ENCODE data around the gene KLK4. TPM values are rescaled to one million over a fixed set of nuclear protein-coding genes. Genes with fewer than 3 reads are reported as not detected.
"Not testable (repeated sequence)": the region's sequence is repeated elsewhere in the genome, so short reads cannot be mapped to it uniquely, and the experiment has no call there.

KLK4 gene
- total and polyA plus RNA-seq, 2 of the 13 experiments (the other 11 are each of a cell fraction or from before 2014, with no cell fraction given), result not detected

DNA sequence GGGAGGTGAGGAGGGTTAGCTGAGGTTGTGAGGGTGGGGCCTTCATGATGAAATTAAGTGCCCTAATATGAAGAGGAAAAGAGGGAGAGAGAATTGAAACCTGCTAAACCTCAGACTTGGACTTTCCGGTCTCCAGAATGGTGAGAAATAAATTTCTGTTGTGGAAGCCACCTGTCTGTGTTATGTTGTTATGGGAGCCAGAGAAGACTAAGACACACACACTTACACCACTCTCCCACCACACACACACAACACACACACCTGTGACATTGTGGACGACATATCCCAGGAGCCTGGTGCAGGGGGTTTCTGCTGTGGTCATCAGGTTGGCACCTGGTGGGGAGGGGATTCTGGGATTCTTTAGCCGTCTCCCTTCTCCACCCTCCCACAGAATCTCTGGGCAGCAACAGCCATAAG is 14.0 kb downstream of the KLK4 start (continued):
- TF ChIP-seq RORA (CRISPR knock-in tag; IDR thresholded peaks at IDR 0.05) (no peak), FOXA1 (IDR thresholded peaks at IDR 0.05) (no peak), FOXA1 (CRISPR knock-in tag; IDR thresholded peaks at IDR 0.05) (no peak), HNRNPL (IDR thresholded peaks at IDR 0.05; ENCODE audit: low read depth, low read length) (no peak), RXRA (CRISPR knock-in tag; IDR thresholded peaks at IDR 0.05) (no peak)

DNA sequence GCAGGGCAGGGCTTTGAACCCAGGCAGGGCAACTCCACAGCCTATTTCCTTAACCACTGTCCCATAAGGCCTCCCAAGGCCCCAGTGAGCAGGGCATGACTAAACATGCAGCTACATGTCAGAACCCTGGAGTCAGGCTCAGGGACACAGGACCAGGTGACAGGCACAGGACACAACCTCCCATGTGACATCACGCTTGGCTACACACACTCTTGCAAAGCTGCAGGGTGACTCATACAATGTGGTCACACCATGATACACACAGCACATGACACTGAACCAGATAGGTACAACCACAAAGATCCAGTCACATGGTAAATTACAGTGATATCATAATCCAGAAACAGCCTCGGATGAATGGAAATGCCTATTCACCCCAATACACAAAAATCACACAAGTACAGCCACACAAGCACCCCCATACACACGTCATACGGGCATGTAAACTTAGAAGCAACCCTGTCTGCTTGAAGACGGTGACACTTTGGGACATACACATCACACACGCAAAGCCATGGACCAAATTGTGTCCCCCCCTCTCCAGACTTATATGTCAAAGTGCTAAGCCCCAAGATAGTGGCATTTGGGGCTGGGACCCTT is 14.5 kb downstream of the KLK4 start:
- Histone ChIP-seq H2AFZ (ENCODE audit: low read length) (no peak overlapping the region), H3K4me3 (replicated peaks in 1 of 3; ENCODE audit: insufficient read depth in 1 of 3, low read depth in 2 of 3, low read length in 3 of 3) (no peak overlapping the region), H3K36me3 (replicated peaks in 1 of 2; ENCODE audit: control insufficient read depth in 1 of 2, insufficient read depth in 2 of 2, low read length in 2 of 2) (no peaks in the 10 kb centered on the region), H3K4me2 (ENCODE audit: low read depth, low read length) (no peak overlapping the region), H3K4me1 (ENCODE audit: insufficient read depth, low read length) (no peaks in the 10 kb centered on the region), H3K9me3 (ENCODE audit: low read length) (no peaks in the 10 kb centered on the region), H3K27me3 (ENCODE audit: control insufficient read depth in 1 of 2, insufficient read depth in 2 of 2, low read length in 2 of 2) (no peaks in the 10 kb centered on the region; a peak in 2 of 5 replicates), H4K20me1 (ENCODE audit: insufficient read depth, low read length) (no peaks in the 10 kb centered on the region), H3K27ac (ENCODE audit: extremely low read length, insufficient read depth, low read length) (no peak overlapping the region), H3K79me2 (ENCODE audit: insufficient read depth, low read length) (no peaks in the 10 kb centered on the region), H3K9ac (ENCODE audit: insufficient read depth, low read depth, low read length) (no peak overlapping the region)
- no peak for ATAC-seq
- ChIA-PET POLR2A (no interaction called here), CTCF (ENCODE audit: low intra/inter-chr PET ratio, low total read pairs) (no interaction called here)
- WGBS (ENCODE audit: low lambda C conversion rate), result 10% methylated on average over 5 of the region's 6 CpGs
- intact Hi-C loops (cut with micrococcal nuclease; ENCODE audit: unreplicated experiment), result no loop called here
- no TSS peak for BruUV-seq (replicated peaks)
- in situ Hi-C loops (cut with HindIII; ENCODE audit: extremely low pct_ligation_motif_present, low pct_unique_long_range_greater_than_20kb), result no loop called here
- FAIRE-seq, result no peak
- peak; percentile 70 for TF ChIP-seq FOSL2 (CRISPR knock-in tag; IDR thresholded peaks at IDR 0.05)
- peak; percentile 79 for TF ChIP-seq CREB1 (IDR thresholded peaks at IDR 0.05)
- TF ChIP-seq CREB1 (CRISPR knock-in tag; IDR thresholded peaks at IDR 0.05), result no peak
- no peak for TF ChIP-seq ZNF430 (CRISPR knock-in tag; IDR thresholded peaks at IDR 0.05)
- peak; percentile 35; the same call in 1 of the 2 replicates for TF ChIP-seq ZBTB21 (CRISPR knock-in tag; IDR thresholded peaks at IDR 0.05)
- peak; percentile 26 for DNase-seq (ENCODE audit: low spot score)

DNA sequence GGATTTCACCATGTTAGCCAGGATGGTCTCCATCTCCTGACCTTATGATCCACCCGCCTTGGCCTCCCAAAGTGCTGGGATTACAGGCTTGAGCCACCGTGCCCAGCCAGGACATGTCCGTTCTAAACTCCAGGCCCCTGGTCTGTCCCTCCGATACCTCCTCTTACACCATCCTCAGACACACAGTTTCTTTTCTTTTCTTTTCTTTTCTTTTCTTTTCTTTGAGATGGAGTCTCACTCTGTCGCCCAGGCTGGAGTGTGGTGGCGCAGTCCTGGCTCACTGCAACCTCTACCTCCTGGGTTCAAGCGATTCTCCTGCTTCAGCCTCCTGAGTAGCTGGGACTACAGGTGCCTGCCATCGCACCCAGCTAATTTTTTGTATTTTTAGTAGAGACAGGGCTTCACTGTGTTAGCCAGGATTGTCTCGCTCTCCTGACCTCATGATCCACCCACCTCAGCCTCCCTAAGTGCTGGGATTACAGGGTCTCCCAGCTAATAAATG is 15.1 kb downstream of the KLK4 start:
- H3K36me3 ChIP-seq (replicated peaks in 1 of 2; ENCODE audit: control insufficient read depth in 1 of 2, insufficient read depth in 2 of 2, low read length in 2 of 2); H3K79me2 ChIP-seq (ENCODE audit: insufficient read depth, low read length); H2AFZ ChIP-seq (ENCODE audit: low read length); H3K9me3 ChIP-seq (ENCODE audit: low read length); H3K4me1 ChIP-seq (ENCODE audit: insufficient read depth, low read length); H3K27me3 ChIP-seq (ENCODE audit: control insufficient read depth in 1 of 2, insufficient read depth in 2 of 2, low read length in 2 of 2); DNase-seq (ENCODE audit: low spot score); H4K20me1 ChIP-seq (ENCODE audit: insufficient read depth, low read length); CTCF ChIA-PET (ENCODE audit: low intra/inter-chr PET ratio, low total read pairs); POLR2A ChIA-PET; ATAC-seq; H3K27ac ChIP-seq (ENCODE audit: extremely low read length, insufficient read depth, low read length); BruUV-seq (replicated peaks); FAIRE-seq; intact Hi-C loops (cut with micrococcal nuclease; ENCODE audit: unreplicated experiment); H3K9ac ChIP-seq (ENCODE audit: insufficient read depth, low read depth, low read length); H3K4me2 ChIP-seq (ENCODE audit: low read depth, low read length); in situ Hi-C loops (cut with HindIII; ENCODE audit: extremely low pct_ligation_motif_present, low pct_unique_long_range_greater_than_20kb); H3K4me3 ChIP-seq (replicated peaks in 1 of 3; ENCODE audit: insufficient read depth in 1 of 3, low read depth in 2 of 3, low read length in 3 of 3): not testable (repeated sequence)
- WGBS (ENCODE audit: low lambda C conversion rate), result 39% methylated on average over 9 of the region's 9 CpGs
